ENCODE data around the gene PTPRA.

- TF ChIP-seq TOX (CRISPR knock-in tag; IDR thresholded peaks at IDR 0.05; ENCODE audit: borderline replicate concordance) (no peak), GLIS3 (CRISPR knock-in tag; IDR thresholded peaks at IDR 0.05) (no peak)
Measured at GRCh38 chr20:2846698-2847097, 26.6 kb upstream of the PTPRA start.

All from SK-N-SH treated with all-trans-retinoic acid at 6 μM for 48 hours (cell line).